Right renal pelvis (tissue), 4 donors: ENCODE measurements around the gene OGT. TPM values are rescaled to one million over a fixed set of nuclear protein-coding genes. Genes with fewer than 3 reads are reported as not detected.

Experiments used
- DNase-seq, 4 donors: peaks; one replicate each; pipeline ENCODE4 v3.0.0-alpha.2; 2013; ENCODE audit warnings: low read depth in 4 of 4, low spot score in 3 of 4, missing footprints in 1 of 4
- polyA plus RNA-seq, 4 donors: library from polyadenylated mRNA; unstranded; fragments of 120-200 nt; gene quantifications; one replicate each; pipeline ENCODE4 v1.2.1, GENCODE V29; 2013; ENCODE audit not compliant: insufficient read length in 4 of 4

The OGT gene
- polyA plus RNA-seq, 4 donors: 163 to 223 (median 194) TPM

- no peak for DNase-seq
Observed at GRCh38 chrX:71619193-71619592, 86.3 kb downstream of the OGT start.

- no peak for DNase-seq
Observed at GRCh38 chrX:71619986-71620385, 87.1 kb downstream of the OGT start.

GRCh38 chrX:71621603-71622002 is 88.7 kb downstream of the OGT start:
- no peak for DNase-seq

- DNase-seq: no peak
Observed at GRCh38 chrX:71622032-71622575, 89.2 kb downstream of the OGT start.

GRCh38 chrX:71622576-71623450 is 89.9 kb downstream of the OGT start:
- peak in 3 of 4 donors; percentile 15 to 37 (median 28) for DNase-seq

- no peak for DNase-seq
Observed at GRCh38 chrX:71623714-71624113, 90.8 kb downstream of the OGT start.

GRCh38 chrX:71625471-71625870 is 92.6 kb downstream of the OGT start:
- no peak for DNase-seq

Other genes with a start within 250 kb of the OGT start
- 100 to 1,000 TPM; 557 to 597 (median 565) TPM for gene NONO, start 249.5 kb upstream of the OGT start, polyA plus RNA-seq
- gene ITGB1BP2, start 231.4 kb upstream of the OGT start, polyA plus RNA-seq: 1 to 10 TPM; 1.2 to 1.5 (median 1.3) TPM
- 10 to 100 TPM; 32.4 to 38.2 (median 36.9) TPM for gene TAF1, start 166.7 kb upstream of the OGT start, polyA plus RNA-seq
- gene GCNA, start 45.3 kb downstream of the OGT start, polyA plus RNA-seq: 1 to 10 TPM; 1.6 to 3.3 (median 1.9) TPM
- under 1 TPM; 0.12 to 0.22 (median 0.15) TPM for gene CXCR3, start 85.4 kb downstream of the OGT start, polyA plus RNA-seq
- gene CXorf49, start 185.2 kb downstream of the OGT start, polyA plus RNA-seq: under 1 TPM in 1 of 4 donors, not detected in 3; 0.10 TPM
- under 1 TPM in 1 of 4 donors, not detected in 3; 0.10 TPM for gene CXorf49B, start 230.2 kb downstream of the OGT start, polyA plus RNA-seq